ENCODE results near the gene RPL36AL. TPM values are rescaled to one million over a fixed set of nuclear protein-coding genes. Genes with fewer than 3 reads are reported as not detected.
"Not testable (repeated sequence)": the region's sequence is repeated elsewhere in the genome, so short reads cannot be mapped to it uniquely, and the experiment has no call there.

Gene RPL36AL
- 224 and 237 TPM in 2 replicates for total RNA-seq

DNA sequence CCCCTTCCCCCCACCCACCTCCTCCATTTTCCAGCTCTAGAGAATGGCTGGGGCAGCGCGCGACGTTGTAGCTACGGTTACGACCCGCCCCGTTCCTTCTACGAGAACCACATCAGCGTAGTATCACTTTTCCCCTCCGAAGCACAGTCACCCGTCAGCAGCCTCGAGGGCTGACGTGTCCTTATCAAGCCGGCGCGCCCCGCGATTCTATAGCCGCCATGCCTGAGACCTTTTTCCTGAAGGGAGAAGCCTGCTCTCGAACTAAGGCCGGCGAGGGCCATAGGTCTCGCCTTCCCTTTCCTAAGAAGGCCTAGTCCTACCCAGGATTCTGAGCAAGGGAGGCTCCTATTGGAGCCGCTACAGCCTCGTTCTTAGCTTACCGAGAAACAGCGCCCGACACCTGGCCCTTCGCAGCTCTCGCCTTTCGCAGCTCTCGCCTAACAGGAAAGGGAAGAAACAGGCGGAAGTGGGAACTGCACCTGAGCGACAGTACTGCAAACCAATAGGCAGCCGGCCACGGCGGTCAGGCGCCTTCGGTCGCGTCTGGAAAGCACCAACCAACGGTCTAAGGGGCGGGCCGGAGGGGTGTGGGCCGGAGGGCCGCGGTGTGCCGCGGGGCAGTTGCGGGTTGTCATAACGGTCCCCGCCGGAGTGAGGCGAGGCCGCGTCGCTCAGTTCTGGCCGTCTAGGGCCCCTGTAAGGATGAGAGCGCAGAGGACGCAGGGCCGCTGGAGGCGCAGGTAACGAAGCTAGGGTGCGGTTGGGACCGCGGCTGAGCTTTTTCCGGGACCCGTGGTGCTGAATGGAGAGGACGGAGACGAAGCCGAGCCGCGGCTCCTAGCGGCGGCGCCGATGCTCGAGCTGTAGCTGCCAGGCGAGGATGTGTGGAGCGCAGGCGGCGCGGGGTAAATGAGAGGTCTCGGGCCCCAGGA is at the start of gene RPL36AL, which contains the start of gene MGAT2:
RPL36AL (minus strand) TSS at position 445 of the 932 bp plus-strand sequence. CDS start 1,522 bp downstream, outside the sequence.
MGAT2 (plus strand) TSS at position 618 of the 932 bp plus-strand sequence. CDS start 470 bp downstream, outside the sequence.
- H3K9me3 Mint-ChIP-seq = no peaks in the 10 kb centered on the region
- H3K4me3 Mint-ChIP-seq = peak within 1 kb of the TSS; percentile 98
- peaks cover 2% of the 10 kb centered on the region for H3K27me3 Mint-ChIP-seq (ENCODE audit: insufficient read depth)
- H3K36me3 Mint-ChIP-seq (ENCODE audit: low read depth) = peaks cover 44% of the 10 kb centered on the region
- intact Hi-C loops (cut with micrococcal nuclease) = loop anchor here (1.0 to 5.0 kb wide), 11 partner anchors 14 to 692 kb away; partner anchors contain the start of genes ARF6, DMAC2L, KLHDC2 and L2HGDH
- peak; percentile 96 for DNase-seq (ENCODE audit: low spot score)
- peak within 1 kb of the TSS; percentile 98 for H3K27ac Mint-ChIP-seq
- H3K4me1 Mint-ChIP-seq (ENCODE audit: low read depth) = peaks cover 53% of the 10 kb centered on the region

DNA sequence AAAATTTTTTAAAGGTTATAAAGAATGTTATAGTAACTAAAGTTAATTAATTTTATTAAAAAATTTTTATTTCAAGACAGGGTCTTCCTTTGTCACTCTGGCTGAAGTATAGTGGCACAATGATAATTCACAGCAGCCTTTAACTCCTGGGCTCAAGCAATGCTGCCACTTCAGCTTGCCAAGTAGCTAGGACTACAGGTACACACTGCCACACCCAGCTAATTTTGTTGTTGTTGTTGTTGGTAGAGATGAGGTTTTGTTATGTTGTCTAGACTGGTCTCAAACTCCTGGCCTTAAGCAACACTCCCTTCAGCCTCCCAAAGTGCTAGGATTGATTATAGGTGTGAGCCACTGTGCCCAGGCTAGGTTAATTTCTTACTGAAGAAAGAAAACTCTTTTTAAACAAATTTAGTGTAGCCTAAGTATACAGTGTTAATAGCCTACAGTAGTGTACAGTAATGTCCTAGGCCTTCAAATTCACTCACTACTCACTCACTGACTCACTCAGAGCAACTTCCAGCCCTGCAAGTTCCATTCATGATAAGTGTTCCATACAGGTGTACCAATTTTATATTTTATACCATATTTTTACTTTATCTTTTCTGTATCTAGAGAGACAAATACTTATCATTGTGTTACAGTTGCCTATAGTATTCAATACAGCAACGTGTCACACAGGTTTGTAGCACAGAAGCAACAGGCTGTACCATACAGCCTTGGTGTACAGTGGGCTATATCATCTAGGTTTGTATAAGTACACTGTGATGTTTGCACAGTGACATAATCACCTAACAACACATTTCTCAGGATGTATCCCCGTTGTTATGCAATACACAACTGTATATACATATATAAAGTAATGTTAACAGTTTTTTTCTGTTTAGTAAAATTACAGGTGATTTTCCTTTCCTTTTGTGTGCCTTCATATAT is 39.4 kb upstream of the RPL36AL start:
- Mint-ChIP-seq H3K36me3 (ENCODE audit: low read depth) (peaks cover 12% of the 10 kb centered on the region), H3K4me3 (no peak overlapping the region), H3K27ac (no peak overlapping the region), H3K4me1 (ENCODE audit: low read depth) (no peaks in the 10 kb centered on the region), H3K9me3 (no peaks in the 10 kb centered on the region), H3K27me3 (ENCODE audit: insufficient read depth) (no peaks in the 10 kb centered on the region)
- intact Hi-C loops (cut with micrococcal nuclease) = no loop called here
- DNase-seq (ENCODE audit: low spot score) = no peak

DNA sequence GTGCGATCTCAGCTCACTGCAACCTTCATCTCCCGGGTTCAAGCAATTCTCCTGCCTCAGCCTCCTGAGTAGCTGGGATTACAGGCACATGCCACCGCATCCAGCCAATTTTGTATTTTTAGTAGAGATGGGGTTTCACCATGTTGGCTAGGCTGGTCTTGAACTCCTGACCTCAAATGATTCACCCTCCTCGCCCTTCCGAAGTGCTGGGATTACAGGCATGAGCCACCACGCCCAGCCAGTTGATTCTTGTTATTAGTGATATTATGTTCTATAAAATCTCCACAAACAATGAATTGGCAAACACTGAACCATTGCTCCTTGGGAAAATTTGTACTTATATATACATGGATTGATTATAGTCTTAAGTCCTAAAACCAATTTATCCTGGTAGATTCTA is 37.1 kb upstream of the RPL36AL start:
- H3K4me1 Mint-ChIP-seq (ENCODE audit: low read depth); H3K9me3 Mint-ChIP-seq; H3K27me3 Mint-ChIP-seq (ENCODE audit: insufficient read depth); H3K27ac Mint-ChIP-seq; DNase-seq (ENCODE audit: low spot score); intact Hi-C loops (cut with micrococcal nuclease); H3K4me3 Mint-ChIP-seq: not testable (repeated sequence)
- peaks cover 11% of the 10 kb centered on the region for H3K36me3 Mint-ChIP-seq (ENCODE audit: low read depth)

DNA sequence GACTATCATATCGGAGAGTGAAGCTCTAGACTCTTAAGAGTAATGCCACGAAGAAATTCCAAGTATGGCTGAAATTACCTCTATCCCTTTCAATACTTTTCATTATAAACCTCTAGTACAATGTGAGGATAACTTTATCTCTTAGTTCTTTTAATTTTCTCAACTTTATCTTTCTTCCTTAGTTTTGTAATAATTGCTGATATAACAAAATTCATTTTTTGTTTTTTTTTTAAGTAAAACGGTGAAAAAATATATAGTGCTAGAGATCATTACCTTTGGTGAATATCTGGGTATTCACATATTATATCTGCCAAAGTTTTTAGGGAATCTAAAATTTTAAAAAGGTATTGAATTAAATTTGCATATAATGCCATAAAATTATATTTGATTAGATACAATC is 34.1 kb upstream of the RPL36AL start:
- intact Hi-C loops (cut with micrococcal nuclease) = no loop called here
- Mint-ChIP-seq H3K4me1 (ENCODE audit: low read depth) (no peaks in the 10 kb centered on the region), H3K27me3 (ENCODE audit: insufficient read depth) (no peaks in the 10 kb centered on the region), H3K4me3 (no peak overlapping the region), H3K36me3 (ENCODE audit: low read depth) (peaks cover 14% of the 10 kb centered on the region), H3K27ac (no peak overlapping the region), H3K9me3 (no peaks in the 10 kb centered on the region)
- no peak for DNase-seq (ENCODE audit: low spot score)

DNA sequence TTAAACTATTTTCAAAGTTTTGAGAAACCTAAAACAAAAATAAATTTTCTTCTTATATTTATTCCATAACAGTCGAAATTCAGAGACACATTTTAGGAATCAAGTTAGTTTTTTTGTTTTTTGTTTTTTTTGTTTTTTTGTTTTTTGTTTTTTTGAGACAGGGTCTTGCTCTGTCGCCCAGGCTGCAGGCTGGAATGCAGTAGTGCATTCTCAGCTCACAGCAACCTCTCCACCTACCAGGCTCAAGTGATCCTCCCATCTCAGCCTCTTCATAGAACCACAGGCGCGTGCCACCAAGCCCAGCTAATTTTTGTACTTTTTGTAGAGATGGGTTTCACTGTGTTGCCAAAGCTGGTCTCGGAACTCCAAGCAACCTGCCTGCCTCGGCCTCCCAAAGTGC is 33.1 kb upstream of the RPL36AL start:
- Mint-ChIP-seq H3K36me3 (ENCODE audit: low read depth) (peaks cover 14% of the 10 kb centered on the region), H3K27me3 (ENCODE audit: insufficient read depth) (no peaks in the 10 kb centered on the region), H3K9me3 (no peaks in the 10 kb centered on the region), H3K4me1 (ENCODE audit: low read depth) (no peaks in the 10 kb centered on the region), H3K4me3 (no peak overlapping the region), H3K27ac (no peak overlapping the region)
- intact Hi-C loops (cut with micrococcal nuclease) = no loop called here
- DNase-seq (ENCODE audit: low spot score) = no peak

DNA sequence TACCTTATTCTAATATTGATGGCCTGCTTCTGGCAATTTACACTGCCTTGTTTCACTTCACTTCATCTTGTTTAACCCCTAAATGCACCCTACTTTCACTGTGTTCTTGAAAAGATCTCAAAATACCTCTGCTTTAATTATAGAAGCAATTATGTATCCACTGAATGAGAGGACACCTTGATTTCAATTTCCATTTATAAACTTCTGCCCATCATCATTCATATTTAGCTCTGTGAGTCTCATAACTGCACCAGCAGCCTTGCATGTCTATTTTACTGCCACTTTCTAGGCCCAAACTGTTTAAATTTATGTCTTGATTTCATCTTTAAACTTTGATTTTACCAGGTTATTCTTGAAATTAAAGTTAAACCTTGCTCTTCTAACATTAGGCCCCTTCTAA is 21.7 kb upstream of the RPL36AL start:
- Mint-ChIP-seq H3K27ac (peak overlapping the region; percentile 24), H3K36me3 (ENCODE audit: low read depth) (peaks cover 30% of the 10 kb centered on the region), H3K4me1 (ENCODE audit: low read depth) (peaks cover 37% of the 10 kb centered on the region), H3K4me3 (no peak overlapping the region), H3K9me3 (no peaks in the 10 kb centered on the region), H3K27me3 (ENCODE audit: insufficient read depth) (peaks cover 1% of the 10 kb centered on the region)
- no peak for DNase-seq (ENCODE audit: low spot score)
- intact Hi-C loops (cut with micrococcal nuclease) = no loop called here

DNA sequence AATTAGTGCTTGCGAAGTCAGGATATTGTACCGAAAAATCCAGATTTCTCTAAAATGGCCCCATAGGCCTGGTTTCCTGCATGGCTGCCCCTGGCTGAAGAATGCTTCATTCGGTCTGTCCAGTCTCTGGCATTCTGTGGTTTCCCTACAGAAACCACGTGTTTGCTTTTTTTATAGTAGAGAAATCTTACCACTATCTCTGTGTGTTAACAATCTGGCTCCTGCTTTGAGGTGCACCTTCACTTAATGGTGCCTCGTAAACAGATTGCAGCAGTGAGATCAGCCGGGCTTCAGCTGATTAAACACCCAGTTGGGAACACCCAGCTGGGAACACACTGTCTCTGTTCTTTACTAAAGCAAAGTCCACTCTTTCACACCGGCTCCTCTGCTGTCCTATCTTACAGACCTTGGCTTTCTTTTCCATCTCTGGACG is 21.3 kb upstream of the RPL36AL start:
- peaks cover 37% of the 10 kb centered on the region for H3K4me1 Mint-ChIP-seq (ENCODE audit: low read depth)
- no peak overlapping the region for H3K4me3 Mint-ChIP-seq
- intact Hi-C loops (cut with micrococcal nuclease) = no loop called here
- no peaks in the 10 kb centered on the region for H3K9me3 Mint-ChIP-seq
- H3K27ac Mint-ChIP-seq = peak overlapping the region; percentile 24
- peaks cover 30% of the 10 kb centered on the region for H3K36me3 Mint-ChIP-seq (ENCODE audit: low read depth)
- no peak for DNase-seq (ENCODE audit: low spot score)
- H3K27me3 Mint-ChIP-seq (ENCODE audit: insufficient read depth) = peaks cover 1% of the 10 kb centered on the region

DNA sequence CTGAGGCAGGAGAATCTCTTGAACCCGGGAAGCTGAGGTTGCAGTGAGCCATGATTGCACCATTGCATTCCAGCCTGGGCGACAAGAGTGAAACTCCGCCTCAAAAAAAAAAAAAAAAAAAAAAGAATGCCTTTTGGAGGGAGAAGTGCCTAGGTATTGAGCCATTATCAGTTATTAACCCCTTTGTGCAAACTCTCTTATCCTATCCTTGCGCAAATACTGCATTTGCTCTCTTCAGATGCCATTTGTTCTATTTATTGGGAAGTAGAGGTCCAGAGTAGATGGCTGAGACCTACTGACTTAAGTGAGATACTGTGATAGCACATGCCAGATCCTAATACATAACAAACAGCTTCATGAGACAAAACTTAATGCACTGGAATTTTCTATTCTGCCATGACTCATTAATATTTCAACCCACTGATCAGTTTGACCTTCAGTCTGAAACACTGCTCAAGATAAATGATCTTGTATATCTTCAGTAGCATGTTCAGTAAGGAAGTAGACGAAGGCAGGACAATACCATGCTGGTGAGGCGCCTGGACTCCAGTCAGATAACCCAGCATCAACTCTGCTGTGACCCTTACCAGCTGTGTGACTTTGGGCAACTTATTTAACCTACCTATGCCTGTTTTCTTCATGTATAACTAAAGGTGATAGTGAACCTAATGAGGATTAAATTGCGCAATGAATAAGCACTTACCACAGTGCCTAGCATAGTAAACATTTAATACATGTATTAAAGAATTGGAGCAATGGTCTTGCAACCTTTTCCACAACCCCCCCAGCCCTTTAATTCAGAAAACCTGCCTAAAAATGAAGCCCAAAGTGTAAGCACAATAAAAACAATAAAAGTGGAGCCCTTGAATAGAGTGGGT is 20.4 kb upstream of the RPL36AL start:
- no peak overlapping the region for H3K4me3 Mint-ChIP-seq
- intact Hi-C loops (cut with micrococcal nuclease) = no loop called here
- peaks cover 39% of the 10 kb centered on the region for H3K4me1 Mint-ChIP-seq (ENCODE audit: low read depth)
- H3K27me3 Mint-ChIP-seq (ENCODE audit: insufficient read depth) = peaks cover 1% of the 10 kb centered on the region
- no peak for DNase-seq (ENCODE audit: low spot score)
- H3K9me3 Mint-ChIP-seq = no peaks in the 10 kb centered on the region
- H3K36me3 Mint-ChIP-seq (ENCODE audit: low read depth) = peaks cover 32% of the 10 kb centered on the region
- no peak overlapping the region for H3K27ac Mint-ChIP-seq

DNA sequence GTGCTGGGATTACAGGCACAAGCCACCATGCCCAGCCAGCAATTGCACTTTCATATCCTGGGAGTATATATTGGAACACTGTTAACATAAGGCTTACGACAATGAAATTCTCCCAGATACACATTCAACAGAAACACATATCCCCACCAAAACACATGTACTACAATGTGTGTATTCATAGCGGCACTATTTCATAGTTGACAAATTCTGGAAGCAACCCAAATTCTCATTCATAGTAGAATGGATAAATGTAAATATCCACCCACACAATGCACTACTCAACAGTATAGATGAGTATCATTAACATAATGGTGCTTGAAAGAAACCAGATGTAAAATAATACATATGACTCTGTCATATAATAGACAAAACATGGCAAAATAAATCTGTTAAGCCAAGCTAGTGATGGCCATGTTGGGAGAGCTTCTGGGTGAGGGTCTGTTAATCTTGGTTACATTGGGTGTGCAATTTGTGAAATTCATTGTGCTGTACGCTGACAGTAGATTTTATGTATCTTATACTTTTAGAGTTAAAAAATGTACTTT is 17.2 kb upstream of the RPL36AL start:
- H3K4me3 Mint-ChIP-seq = peak overlapping the region; percentile 31
- peaks cover 32% of the 10 kb centered on the region for H3K36me3 Mint-ChIP-seq (ENCODE audit: low read depth)

DNA sequence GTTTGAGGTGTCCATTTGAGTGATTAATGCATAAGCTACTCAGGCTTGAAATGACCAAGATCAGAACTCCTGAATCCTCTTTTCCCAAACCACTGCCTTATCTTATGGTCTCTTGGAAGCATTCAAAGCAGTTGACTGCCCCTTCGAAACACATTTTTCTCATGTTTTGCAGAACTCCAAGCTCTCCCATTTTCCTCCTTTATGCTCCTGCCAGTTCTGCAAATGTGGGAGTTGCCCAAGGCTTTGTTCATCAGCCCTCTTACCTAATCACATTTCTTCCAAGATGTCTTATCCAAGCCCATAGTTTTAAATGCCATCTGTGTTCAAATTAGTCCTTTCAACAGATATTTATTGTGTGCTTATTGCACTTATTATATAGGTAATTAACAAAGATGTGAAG is 16.4 kb upstream of the RPL36AL start:
- H3K27me3 Mint-ChIP-seq (ENCODE audit: insufficient read depth) = peaks cover 1% of the 10 kb centered on the region
- H3K9me3 Mint-ChIP-seq = no peaks in the 10 kb centered on the region
- H3K4me1 Mint-ChIP-seq (ENCODE audit: low read depth) = peaks cover 37% of the 10 kb centered on the region
- no peak for DNase-seq (ENCODE audit: low spot score)
- H3K36me3 Mint-ChIP-seq (ENCODE audit: low read depth) = peaks cover 26% of the 10 kb centered on the region
- H3K4me3 Mint-ChIP-seq = peak overlapping the region; percentile 74
- intact Hi-C loops (cut with micrococcal nuclease) = no loop called here
- peak overlapping the region; percentile 76 for H3K27ac Mint-ChIP-seq

More for the DNA sequence above, 17.2 kb upstream of the RPL36AL start:
- no peak for DNase-seq (ENCODE audit: low spot score)
- Mint-ChIP-seq H3K9me3 (no peaks in the 10 kb centered on the region), H3K27ac (peak overlapping the region; percentile 49), H3K4me1 (ENCODE audit: low read depth) (peaks cover 44% of the 10 kb centered on the region), H3K27me3 (ENCODE audit: insufficient read depth) (peaks cover 1% of the 10 kb centered on the region)
- intact Hi-C loops (cut with micrococcal nuclease) = no loop called here

DNA sequence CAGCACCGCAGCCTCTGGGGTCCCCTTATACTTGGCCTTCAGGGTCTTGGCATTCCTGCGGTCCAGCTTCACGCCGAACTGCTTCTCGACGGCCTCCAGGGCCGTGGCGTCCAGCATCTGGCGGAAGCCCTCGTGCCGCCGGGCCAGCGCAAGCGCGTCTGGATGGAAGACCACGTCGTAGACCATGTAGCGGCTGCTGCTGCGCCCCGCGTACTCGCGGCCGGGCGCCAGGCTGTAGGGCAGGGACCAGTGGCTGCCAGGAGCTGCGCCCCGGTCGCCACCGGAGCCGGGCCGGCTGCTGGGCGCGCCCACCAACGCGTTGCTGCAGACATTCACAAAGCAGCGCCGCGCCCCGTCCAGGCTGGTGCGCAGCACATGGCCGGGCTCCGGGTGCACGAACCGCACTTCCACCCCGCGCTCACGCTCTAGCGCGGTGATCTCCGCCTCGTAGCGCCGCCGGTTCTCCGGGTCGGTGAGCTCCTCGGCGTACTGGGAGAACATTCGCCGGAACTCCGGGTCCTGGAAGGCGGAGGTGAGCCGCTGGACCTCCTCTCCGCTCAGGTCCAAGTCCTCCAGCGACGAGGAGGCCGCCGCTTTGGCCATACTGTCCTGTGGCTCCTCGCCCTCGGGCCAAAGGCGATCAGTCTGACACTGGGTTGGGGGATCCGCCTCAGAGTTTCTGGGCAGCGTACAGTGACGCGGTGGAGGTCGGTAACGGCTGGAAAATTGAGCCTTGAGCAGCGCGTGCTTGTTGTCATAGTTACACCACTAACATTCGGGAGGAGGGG is 14.3 kb upstream of the RPL36AL start, which contains the start of gene DNAAF2:
DNAAF2 (minus strand) TSS at position 698 of the 788 bp plus-strand sequence; CDS start at position 603, 95 bp downstream.
- Mint-ChIP-seq H3K9me3 (no peaks in the 10 kb centered on the region), H3K4me1 (ENCODE audit: low read depth) (peaks cover 38% of the 10 kb centered on the region), H3K27ac (peak within 1 kb of the TSS; percentile 96), H3K4me3 (peak within 1 kb of the TSS; percentile 93), H3K36me3 (ENCODE audit: low read depth) (peaks cover 25% of the 10 kb centered on the region), H3K27me3 (ENCODE audit: insufficient read depth) (no peaks in the 10 kb centered on the region)
- intact Hi-C loops (cut with micrococcal nuclease) = loop anchor here (1.0 to 5.0 kb wide), 8 partner anchors 14 to 898 kb away; partner anchors contain the start of genes KLHDC2, LRR1, MAP4K5 and MGAT2
- peak; percentile 53 for DNase-seq (ENCODE audit: low spot score)

Data from activated T-helper 1 cell treated with anti-CD3 and anti-CD28 coated beads, Interleukin-12 subunit alpha, Interleukin-12 subunit beta, Interleukin-2, Interleukin-4 antibody, amounts not matched to agents 30 ng/mL and 10 ng/mL and 1 ng/mL, durations not matched to agents 14 hours and 24 hours and 36 hours (primary cell).